ENCODE results near the gene FGB.
A peak's percentile ranks its signal among the peaks of the same experiment; 100 is the strongest.

FGB gene

GRCh38 chr4:154562697-154563254 is at the start of gene FGB:
FGB (plus strand) TSS chr4:154563011; CDS start chr4:154563019, 8 bp downstream.
- DNase-seq (ENCODE audit: low read depth, low spot score) = no peak

GRCh38 chr4:154516318-154517029 is 46.3 kb upstream of the FGB start:
- DNase-seq (ENCODE audit: low read depth, low spot score) = no peak

GRCh38 chr4:154517591-154517990 is 45.2 kb upstream of the FGB start:
- DNase-seq (ENCODE audit: low read depth, low spot score) = no peak

- DNase-seq (ENCODE audit: low read depth, low spot score) = no peak
Measured at GRCh38 chr4:154519214-154519613, 43.6 kb upstream of the FGB start.

GRCh38 chr4:154521607-154522006 is 41.2 kb upstream of the FGB start:
- DNase-seq (ENCODE audit: low read depth, low spot score) = no peak

- DNase-seq (ENCODE audit: low read depth, low spot score) = no peak
Measured at GRCh38 chr4:154526151-154526550, 36.7 kb upstream of the FGB start.

- no peak for DNase-seq (ENCODE audit: low read depth, low spot score)
Measured at GRCh38 chr4:154527308-154527707, 35.5 kb upstream of the FGB start.

- no peak for DNase-seq (ENCODE audit: low read depth, low spot score)
Measured at GRCh38 chr4:154528869-154529268, 33.9 kb upstream of the FGB start.

GRCh38 chr4:154529728-154530519 is 32.9 kb upstream of the FGB start:
- no peak for DNase-seq (ENCODE audit: low read depth, low spot score)

GRCh38 chr4:154534296-154534695 is 28.5 kb upstream of the FGB start:
- DNase-seq (ENCODE audit: low read depth, low spot score) = no peak

GRCh38 chr4:154542271-154542879 is 20.4 kb upstream of the FGB start:
- DNase-seq (ENCODE audit: low read depth, low spot score) = no peak

- DNase-seq (ENCODE audit: low read depth, low spot score) = no peak
Measured at GRCh38 chr4:154545689-154546088, 17.1 kb upstream of the FGB start.

- peak; percentile 65 for DNase-seq (ENCODE audit: low read depth, low spot score)
Measured at GRCh38 chr4:154549894-154550790, 12.7 kb upstream of the FGB start, which contains the start of gene PLRG1. PLRG1 (minus strand) TSS chr4:154550400; CDS start chr4:154550308, 92 bp downstream.

- DNase-seq (ENCODE audit: low read depth, low spot score) = no peak
Measured at GRCh38 chr4:154551872-154552686, 10.7 kb upstream of the FGB start.

GRCh38 chr4:154559141-154559493 is 3.7 kb upstream of the FGB start:
- no peak for DNase-seq (ENCODE audit: low read depth, low spot score)

- no peak for DNase-seq (ENCODE audit: low read depth, low spot score)
Measured at GRCh38 chr4:154559494-154560418, 3.1 kb upstream of the FGB start.

- no peak for DNase-seq (ENCODE audit: low read depth, low spot score)
Measured at GRCh38 chr4:154560419-154560801, 2.4 kb upstream of the FGB start.

GRCh38 chr4:154560824-154561231 is 2.0 kb upstream of the FGB start:
- no peak for DNase-seq (ENCODE audit: low read depth, low spot score)

GRCh38 chr4:154564311-154564710 is 1.5 kb downstream of the FGB start:
- DNase-seq (ENCODE audit: low read depth, low spot score) = no peak

Measured in iPS DF 19.7 (cell line).